A549 (cell line): ENCODE results near the gene ULK4. TPM values are rescaled to one million over a fixed set of nuclear protein-coding genes. Genes with fewer than 3 reads are reported as not detected.
"Not testable (repeated sequence)": the region's sequence is repeated elsewhere in the genome, so short reads cannot be mapped to it uniquely, and the experiment has no call there.

Source experiments
- ATAC-seq, 2 experiments: fragments of 200-7000 bp in 1 of 2; fragments of >200 bp in 1 of 2; cut with Nextera tagmentation in 1 of 2; cut with Tn5 transposase in 1 of 2; 3 replicates each; pipeline versions ENCODE4 v1.8.0 to v1.9.1; 2018 to 2020; ENCODE audit warnings: mild to moderate bottlenecking in 1 of 2, moderate library complexity in 1 of 2
- CTCF ChIA-PET: fragments of 300-600 bp; sonication (Branson Sonifier 250); formaldehyde crosslinking; extraction: SDS; loops from one replicate; lab custom pipeline; 2021; ENCODE audit warnings: antibody characterized with exemption, inconsistent platforms; lab: Yijun Ruan, JAX
- POLR2A ChIA-PET: fragments of 350-600 bp; formaldehyde crosslinking; extraction: SDS; loops from one replicate; lab custom pipeline; 2021; ENCODE audit warnings: antibody characterized with exemption, inconsistent platforms; lab: Yijun Ruan, JAX
- DNase-seq, 2 experiments: peaks; one replicate each; pipeline versions ENCODE4 v3.0.0 to v3.0.0-alpha.2; 2011 to 2016; ENCODE audit warnings: low read depth in 1 of 2, low spot score in 1 of 2
- FAIRE-seq: peaks from 2 replicates; lab custom pipeline; 2011; peaks lifted over from hg19 to GRCh38; lab: Jason Lieb, UNC
- H3K27ac ChIP-seq, 2 experiments: fragments of >200 bp; sonication (Bioruptor Twin); formaldehyde crosslinking; 3 replicates each; pipeline ENCODE4 v1.5.1; 2016 to 2017
- H3K4me1 ChIP-seq: fragments of >200 bp; sonication (Bioruptor Twin); formaldehyde crosslinking; 3 replicates; pipeline ENCODE4 v1.6.1; 2016
- H3K4me2 ChIP-seq: fragments of >200 bp; sonication (Bioruptor Twin); formaldehyde crosslinking; 3 replicates; pipeline ENCODE4 v1.6.1; 2016
- H3K4me3 ChIP-seq: fragments of >200 bp; sonication (Bioruptor Twin); formaldehyde crosslinking; 3 replicates; pipeline ENCODE4 v1.5.1; 2016
- H3K9me3 ChIP-seq: fragments of >200 bp; sonication (Bioruptor Twin); formaldehyde crosslinking; 3 replicates; pipeline ENCODE4 v1.6.1; 2016
- BCL3 ChIP-seq: fragments of >200 bp; sonication (Bioruptor Twin); formaldehyde crosslinking; IDR thresholded peaks from 3 replicates; pipeline ENCODE4 v1.6.1; 2016
- BHLHE40 ChIP-seq: IDR thresholded peaks from 2 replicates; pipeline ENCODE4 v1.6.1; 2012; ENCODE audit warnings: low read depth, low read length, inconsistent platforms
- CBX8 ChIP-seq: fragments of 200-600 bp; sonication (generic); IDR thresholded peaks from 2 replicates; pipeline ENCODE4 v1.6.1; 2016
- CEBPB ChIP-seq, 2 experiments: fragments of >200 bp in 1 of 2; sonication (Bioruptor Twin) in 1 of 2; formaldehyde crosslinking in 1 of 2; IDR thresholded peaks; 2 replicates each; pipeline ENCODE4 v1.6.1; 2012 to 2016
- CHD4 ChIP-seq: fragments of 200-600 bp; sonication (generic); IDR thresholded peaks from 2 replicates; pipeline ENCODE4 v1.6.1; 2016; ENCODE audit warnings: antibody characterized with exemption, mild to moderate bottlenecking, borderline replicate concordance
- FOSB ChIP-seq: fragments of 250-450 bp; sonication (Bioruptor Pico); IDR thresholded peaks from 2 replicates; pipeline ENCODE4 v1.5.0; 2020; ENCODE audit warnings: mild to moderate bottlenecking, moderate library complexity
- FOXS1 ChIP-seq: fragments of 250-450 bp; sonication (Bioruptor Pico); IDR thresholded peaks from 2 replicates; pipeline ENCODE4 v1.5.0; 2020; ENCODE audit warnings: mild to moderate bottlenecking, moderate library complexity
- HES2 ChIP-seq: fragments of >200 bp; sonication (Bioruptor Twin); formaldehyde crosslinking; IDR thresholded peaks from 2 replicates; pipeline ENCODE4 v1.6.1; 2016
- HOXB13 ChIP-seq: fragments of 250-450 bp; sonication (Bioruptor Pico); IDR thresholded peaks from 2 replicates; pipeline ENCODE4 v1.5.0; 2020; ENCODE audit warnings: low read depth, mild to moderate bottlenecking, moderate library complexity
- HOXB5 ChIP-seq: fragments of 250-450 bp; sonication (Bioruptor Pico); IDR thresholded peaks from 2 replicates; pipeline ENCODE4 v1.5.0; 2020; ENCODE audit warnings: mild to moderate bottlenecking, moderate library complexity
- JUN ChIP-seq, 2 experiments: fragments of >200 bp; sonication (Bioruptor Twin); formaldehyde crosslinking; IDR thresholded peaks; 2 replicates in 1 of 2; 3 replicates in 1 of 2; pipeline ENCODE4 v1.6.1; 2016 to 2017
- JUNB ChIP-seq: fragments of >200 bp; sonication (Bioruptor Twin); formaldehyde crosslinking; IDR thresholded peaks from 2 replicates; pipeline ENCODE4 v1.6.1; 2016
- MAX ChIP-seq: IDR thresholded peaks from 2 replicates; pipeline ENCODE4 v1.6.1; 2012
- PBX3 ChIP-seq: IDR thresholded peaks from 2 replicates; pipeline ENCODE4 v1.6.1; 2012
- RCOR1 ChIP-seq: fragments of 150-350 bp; IDR thresholded peaks from 2 replicates; pipeline ENCODE4 v1.6.1; 2014; ENCODE audit warnings: antibody characterized with exemption, low read length, low read depth
- SMC3 ChIP-seq: fragments of >200 bp; sonication (Bioruptor Twin); formaldehyde crosslinking; IDR thresholded peaks from 3 replicates; pipeline ENCODE4 v1.6.1; 2018; ENCODE audit warnings: inconsistent platforms
- TP53 ChIP-seq: fragments of 250-450 bp; sonication (Bioruptor Pico); IDR thresholded peaks from 2 replicates; pipeline ENCODE4 v1.5.0; 2021; ENCODE audit warnings: mild to moderate bottlenecking, moderate library complexity
- ZSCAN20 ChIP-seq: fragments of 250-450 bp; sonication (Bioruptor Pico); IDR thresholded peaks from 2 replicates; pipeline ENCODE4 v1.8.0; 2022; ENCODE audit warnings: mild to moderate bottlenecking, moderate library complexity
- whole genome bisulfite sequencing: methylation state at CpG from one replicate; pipeline ENCODE4 v1.1.6; 2017; ENCODE audit errors: missing lambda C conversion rate; 5-methylcytosine and 5-hydroxymethylcytosine counted together
- polyA plus RNA-seq, 4 experiments: library from polyadenylated mRNA; depleted of rRNA in 3 of 4; stranded (reverse); fragments of >200 nt; fragmentation: RNase III in 1 of 4; extraction: RNeasy Plus Mini Kit Qiagen cat#74134 plus additional on column Dnase treatment in 1 of 4; gene quantifications; 2 replicates in 3 of 4; 3 replicates in 1 of 4; pipeline ENCODE4 v1.2.3, GENCODE V29; 2011 to 2017
- TF ChIP-seq, protein P1 (sequence below): IDR thresholded peaks from 2 replicates; pipeline ENCODE4 v1.6.1; 2012; ENCODE audit warnings: low read depth, borderline replicate concordance
- TF ChIP-seq, protein P2 (sequence below): fragments of 250-450 bp; sonication (Bioruptor Pico); IDR thresholded peaks from 2 replicates; pipeline ENCODE4 v1.5.0; 2021; ENCODE audit warnings: mild to moderate bottlenecking, moderate library complexity, borderline replicate concordance

The ULK4 gene
- polyA plus RNA-seq, 2 of the 4 experiments (the other 2 are of a cell fraction), result 4.9 to 7.7 TPM

- TF ChIP-seq TP53 (CRISPR knock-in tag) (no peak), JUN (IDR thresholded peaks at IDR 0.05) (no peak), FOSB (no peak), BHLHE40 (no peak), HES2 (no peak), CHD4 (no peak), MAX (no peak), CEBPB (IDR thresholded peaks at IDR 0.05) (no peak), FOXS1 (CRISPR knock-in tag) (no peak), JUNB (no peak)
- TF ChIP-seq, protein P1, sequence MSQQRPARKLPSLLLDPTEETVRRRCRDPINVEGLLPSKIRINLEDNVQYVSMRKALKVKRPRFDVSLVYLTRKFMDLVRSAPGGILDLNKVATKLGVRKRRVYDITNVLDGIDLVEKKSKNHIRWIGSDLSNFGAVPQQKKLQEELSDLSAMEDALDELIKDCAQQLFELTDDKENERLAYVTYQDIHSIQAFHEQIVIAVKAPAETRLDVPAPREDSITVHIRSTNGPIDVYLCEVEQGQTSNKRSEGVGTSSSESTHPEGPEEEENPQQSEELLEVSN, result no peak
- TF ChIP-seq, protein P2, sequence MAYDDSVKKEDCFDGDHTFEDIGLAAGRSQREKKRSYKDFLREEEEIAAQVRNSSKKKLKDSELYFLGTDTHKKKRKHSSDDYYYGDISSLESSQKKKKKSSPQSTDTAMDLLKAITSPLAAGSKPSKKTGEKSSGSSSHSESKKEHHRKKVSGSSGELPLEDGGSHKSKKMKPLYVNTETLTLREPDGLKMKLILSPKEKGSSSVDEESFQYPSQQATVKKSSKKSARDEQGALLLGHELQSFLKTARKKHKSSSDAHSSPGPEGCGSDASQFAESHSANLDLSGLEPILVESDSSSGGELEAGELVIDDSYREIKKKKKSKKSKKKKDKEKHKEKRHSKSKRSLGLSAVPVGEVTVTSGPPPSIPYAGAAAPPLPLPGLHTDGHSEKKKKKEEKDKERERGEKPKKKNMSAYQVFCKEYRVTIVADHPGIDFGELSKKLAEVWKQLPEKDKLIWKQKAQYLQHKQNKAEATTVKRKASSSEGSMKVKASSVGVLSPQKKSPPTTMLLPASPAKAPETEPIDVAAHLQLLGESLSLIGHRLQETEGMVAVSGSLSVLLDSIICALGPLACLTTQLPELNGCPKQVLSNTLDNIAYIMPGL (CRISPR knock-in tag), result no peak
Observed at GRCh38 chr3:41679374-41679773, 282.5 kb downstream of the ULK4 start (continued).

GRCh38 chr3:41675102-41675501, 286.8 kb downstream of the ULK4 start:
- H3K4me2 ChIP-seq, H3K4me1 ChIP-seq, ATAC-seq, FAIRE-seq, H3K9me3 ChIP-seq, DNase-seq, H3K27ac ChIP-seq, CTCF ChIA-PET, H3K4me3 ChIP-seq, POLR2A ChIA-PET: not testable (repeated sequence)
- WGBS, result 93% methylated on average over 7 of the region's 7 CpGs

GRCh38 chr3:41674449-41674848, 287.5 kb downstream of the ULK4 start:
- no peak for ATAC-seq
- FAIRE-seq, result no peak
- WGBS, result 55% methylated on average over 4 of the region's 4 CpGs
- DNase-seq, result no peak
- CTCF ChIA-PET, result no interaction called here
- Histone ChIP-seq H3K4me1 (no peaks in the 10 kb centered on the region), H3K4me2 (no peak overlapping the region), H3K27ac (no peak overlapping the region), H3K4me3 (no peak overlapping the region), H3K9me3 (peaks cover 3% of the 10 kb centered on the region; the same call in 1 of the 3 replicates)
- POLR2A ChIA-PET, result no interaction called here
- TF ChIP-seq BCL3 (no peak), SMC3 (no peak), HOXB13 (CRISPR knock-in tag) (no peak), ZSCAN20 (CRISPR knock-in tag) (no peak), CBX8 (no peak), PBX3 (no peak), CHD4 (no peak), TP53 (CRISPR knock-in tag) (no peak), RCOR1 (no peak), JUNB (no peak), HOXB5 (no peak), MAX (no peak)
- TF ChIP-seq, protein P1, result no peak
